WI38 (cell line): Measurements from ENCODE around the gene BTD.

Experiments used
- H3K4me3 ChIP-seq: 2 replicates; pipeline ENCODE4 v1.5.1; 2011; ENCODE audit warnings: low read depth, mild to moderate bottlenecking, control low read depth, low read length
- TF ChIP-seq, protein P1 (sequence below): IDR thresholded peaks from 2 replicates; pipeline ENCODE4 v1.5.1; 2012; ENCODE audit warnings: low read depth, mild to moderate bottlenecking, control low read depth, low read length

BTD gene, protein sequence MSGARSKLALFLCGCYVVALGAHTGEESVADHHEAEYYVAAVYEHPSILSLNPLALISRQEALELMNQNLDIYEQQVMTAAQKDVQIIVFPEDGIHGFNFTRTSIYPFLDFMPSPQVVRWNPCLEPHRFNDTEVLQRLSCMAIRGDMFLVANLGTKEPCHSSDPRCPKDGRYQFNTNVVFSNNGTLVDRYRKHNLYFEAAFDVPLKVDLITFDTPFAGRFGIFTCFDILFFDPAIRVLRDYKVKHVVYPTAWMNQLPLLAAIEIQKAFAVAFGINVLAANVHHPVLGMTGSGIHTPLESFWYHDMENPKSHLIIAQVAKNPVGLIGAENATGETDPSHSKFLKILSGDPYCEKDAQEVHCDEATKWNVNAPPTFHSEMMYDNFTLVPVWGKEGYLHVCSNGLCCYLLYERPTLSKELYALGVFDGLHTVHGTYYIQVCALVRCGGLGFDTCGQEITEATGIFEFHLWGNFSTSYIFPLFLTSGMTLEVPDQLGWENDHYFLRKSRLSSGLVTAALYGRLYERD

DNA sequence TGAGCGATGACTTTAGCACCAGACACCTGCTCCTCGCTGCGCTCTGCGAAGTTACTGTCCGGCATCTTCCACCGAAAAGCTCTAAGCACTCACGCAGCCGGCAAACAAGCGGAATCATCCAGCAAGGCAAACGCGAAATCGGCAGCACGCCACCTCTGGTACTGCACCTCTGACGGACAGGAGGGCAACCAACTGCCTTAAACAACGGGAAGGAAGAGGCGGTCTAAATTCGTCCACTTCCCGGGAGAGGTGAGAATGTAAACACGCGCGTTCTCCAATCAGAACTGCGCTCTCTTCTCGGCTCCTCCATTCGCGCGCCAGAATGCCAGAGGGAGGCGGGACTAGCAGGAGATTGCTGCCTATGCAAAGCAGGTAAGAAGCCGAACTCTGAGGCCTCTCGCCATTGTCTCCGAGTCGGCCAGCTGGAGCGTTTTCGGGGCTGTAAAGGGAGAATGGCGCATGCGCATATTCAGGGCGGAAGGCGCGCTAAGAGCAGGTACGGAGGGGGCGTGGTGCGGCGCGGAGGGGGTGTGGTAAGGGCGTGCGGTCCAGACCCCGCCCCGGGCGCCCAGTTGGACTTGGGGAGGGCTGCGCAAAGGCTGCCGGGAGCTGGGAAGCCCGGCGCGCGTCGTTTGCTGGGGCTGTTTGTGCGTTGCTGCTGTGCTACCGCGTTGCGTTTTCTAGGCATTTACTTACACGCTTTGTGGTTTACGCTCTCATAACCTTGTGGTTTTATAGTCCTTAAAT lies at the start of gene BTD, which contains the start of gene HACL1:
Gene BTD (plus strand): TSS at position 347 of the 747 bp plus-strand sequence. CDS start 33,695 bp downstream, outside the sequence.
Gene HACL1 (minus strand): TSS at position 171 of the 747 bp plus-strand sequence. CDS start 106 bp downstream, at position 65.
- H3K4me3 ChIP-seq = peak within 1 kb of the TSS; percentile 99
- TF ChIP-seq, protein P1, sequence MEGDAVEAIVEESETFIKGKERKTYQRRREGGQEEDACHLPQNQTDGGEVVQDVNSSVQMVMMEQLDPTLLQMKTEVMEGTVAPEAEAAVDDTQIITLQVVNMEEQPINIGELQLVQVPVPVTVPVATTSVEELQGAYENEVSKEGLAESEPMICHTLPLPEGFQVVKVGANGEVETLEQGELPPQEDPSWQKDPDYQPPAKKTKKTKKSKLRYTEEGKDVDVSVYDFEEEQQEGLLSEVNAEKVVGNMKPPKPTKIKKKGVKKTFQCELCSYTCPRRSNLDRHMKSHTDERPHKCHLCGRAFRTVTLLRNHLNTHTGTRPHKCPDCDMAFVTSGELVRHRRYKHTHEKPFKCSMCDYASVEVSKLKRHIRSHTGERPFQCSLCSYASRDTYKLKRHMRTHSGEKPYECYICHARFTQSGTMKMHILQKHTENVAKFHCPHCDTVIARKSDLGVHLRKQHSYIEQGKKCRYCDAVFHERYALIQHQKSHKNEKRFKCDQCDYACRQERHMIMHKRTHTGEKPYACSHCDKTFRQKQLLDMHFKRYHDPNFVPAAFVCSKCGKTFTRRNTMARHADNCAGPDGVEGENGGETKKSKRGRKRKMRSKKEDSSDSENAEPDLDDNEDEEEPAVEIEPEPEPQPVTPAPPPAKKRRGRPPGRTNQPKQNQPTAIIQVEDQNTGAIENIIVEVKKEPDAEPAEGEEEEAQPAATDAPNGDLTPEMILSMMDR = no peak

DNA sequence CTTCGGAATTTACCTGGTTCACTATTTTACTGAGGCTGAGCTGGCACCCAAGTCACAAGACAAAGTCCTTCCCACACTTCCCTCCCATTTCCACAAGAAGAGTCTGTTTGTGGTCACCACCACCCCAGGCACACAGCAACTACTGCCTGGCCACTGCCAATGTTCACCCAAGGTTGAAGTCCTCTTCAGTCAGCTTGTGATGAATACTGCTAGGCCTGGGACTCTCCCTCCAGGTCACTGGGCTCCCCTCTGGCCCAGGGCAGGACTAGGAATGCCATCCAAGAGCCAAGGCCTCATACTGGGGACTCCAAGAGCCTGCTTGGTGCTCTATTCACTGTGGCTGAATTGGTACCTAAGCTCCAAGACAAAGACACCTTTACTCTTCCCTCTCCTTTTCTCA lies 49.6 kb upstream of the BTD start:
- TF ChIP-seq, protein P1 = no peak
- no peak overlapping the region for H3K4me3 ChIP-seq

DNA sequence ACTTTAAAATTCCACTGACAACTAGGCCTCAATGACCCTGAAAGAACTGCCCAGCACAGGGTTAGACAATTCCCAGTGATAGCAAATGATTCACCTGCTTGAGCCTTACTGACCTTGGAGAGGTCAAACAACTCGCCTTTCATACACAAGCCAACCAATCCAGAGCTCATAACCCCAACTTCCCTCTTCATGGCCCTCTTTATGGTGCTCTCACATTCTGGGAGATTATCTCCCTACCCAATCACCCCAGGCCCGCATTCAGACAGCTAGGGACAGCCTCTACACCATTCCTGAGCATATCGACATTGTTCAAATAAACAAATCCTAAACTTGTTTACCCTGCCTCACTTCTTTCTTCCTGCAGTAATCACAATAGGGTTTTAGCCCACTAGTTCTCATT lies 47.8 kb upstream of the BTD start:
- H3K4me3 ChIP-seq = no peak overlapping the region
- TF ChIP-seq, protein P1 = no peak

DNA sequence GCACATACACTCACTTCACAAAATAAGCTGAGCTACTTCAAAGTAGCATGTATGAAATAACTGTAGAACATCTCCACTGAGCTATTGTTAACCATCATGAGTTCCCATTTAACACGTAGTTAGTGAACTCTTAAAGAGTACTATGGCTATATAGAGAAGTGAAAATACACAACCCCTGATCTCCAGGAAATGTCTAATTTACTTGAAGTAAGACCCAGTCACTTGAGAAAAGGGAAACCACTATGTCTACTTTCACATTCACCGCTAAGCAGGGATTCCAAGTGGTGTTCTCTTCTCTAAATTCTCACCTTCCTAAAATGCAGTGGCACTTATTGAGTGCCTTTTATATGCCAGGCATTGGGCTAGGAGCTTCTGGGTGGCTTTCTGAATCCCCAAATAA lies 45.0 kb upstream of the BTD start:
- TF ChIP-seq, protein P1 = no peak
- no peak overlapping the region for H3K4me3 ChIP-seq

DNA sequence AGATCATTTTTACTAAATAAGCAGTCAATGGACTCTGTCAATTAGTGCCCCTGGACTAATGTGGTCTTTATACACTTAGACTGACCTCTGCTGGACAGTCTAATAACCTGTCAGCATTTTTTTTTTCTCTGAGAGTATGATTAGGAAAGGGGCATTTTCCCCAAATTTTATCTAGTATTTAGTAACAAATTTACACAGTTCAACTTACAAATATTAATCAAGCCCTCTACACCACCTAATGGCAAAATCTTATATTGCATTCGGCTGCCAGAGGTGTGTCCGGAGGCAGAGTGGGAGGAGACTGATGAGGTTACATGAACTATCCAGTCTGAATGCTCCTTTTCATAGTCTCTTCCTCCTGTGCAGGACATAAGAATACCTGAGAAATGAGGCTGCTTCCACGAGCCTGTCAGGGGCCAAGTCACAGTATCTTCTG lies 44.0 kb upstream of the BTD start:
- TF ChIP-seq, protein P1 = peak; percentile 42
- H3K4me3 ChIP-seq = no peak overlapping the region

DNA sequence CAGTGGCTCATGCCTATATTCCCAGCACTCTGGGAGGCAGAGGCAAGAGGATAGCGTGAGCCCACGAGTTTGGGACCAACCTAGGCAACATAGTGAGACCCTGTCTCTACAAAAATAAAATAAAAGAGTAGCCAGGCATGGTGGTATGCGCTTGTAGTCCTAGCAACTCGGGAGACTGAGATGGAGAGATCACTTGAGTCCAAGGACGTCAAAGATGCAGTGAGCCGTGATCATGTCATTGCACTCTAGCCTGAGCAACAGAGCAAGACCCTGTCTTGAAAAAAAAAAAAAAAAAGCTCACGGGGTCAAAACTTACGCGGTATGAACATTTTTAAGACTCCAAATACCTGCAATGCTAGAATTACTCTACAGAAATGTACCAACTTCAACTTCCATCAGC lies 43.0 kb upstream of the BTD start:
- TF ChIP-seq, protein P1 = no peak
- H3K4me3 ChIP-seq = no peak overlapping the region
